HepG2 (cell line): Measurements from ENCODE around the gene MYL6.

ENCODE experiments used
- CAMTA2 ChIP-seq: sonication (generic); formaldehyde crosslinking; IDR thresholded peaks from 2 replicates; pipeline ENCODE4 v1.4.0; 2020; ENCODE audit warnings: mild to moderate bottlenecking, missing genetic modification reagents, borderline replicate concordance
- CBX1 ChIP-seq: IDR thresholded peaks from one replicate; pipeline ENCODE4 v1.6.1; 2016; ENCODE audit warnings: antibody characterized with exemption, low read depth
- CEBPB ChIP-seq: IDR thresholded peaks from 2 replicates; pipeline ENCODE4 v1.6.1; 2011; ENCODE audit warnings: low read depth, low read length, improper control_type of control experiment, borderline replicate concordance
- FOXA1 ChIP-seq, 2 experiments: fragments of 450-650 bp in 1 of 2; sonication (generic) in 1 of 2; formaldehyde crosslinking in 1 of 2; IDR thresholded peaks; 2 replicates each; pipeline versions ENCODE4 v1.4.0 to v1.6.1; 2016 to 2020; ENCODE audit warnings: missing genetic modification reagents in 1 of 2
- MAZ ChIP-seq, 2 experiments: sonication (generic) in 1 of 2; formaldehyde crosslinking in 1 of 2; IDR thresholded peaks; 2 replicates each; pipeline versions ENCODE4 v1.5.0 to v1.6.1; 2012 to 2020; ENCODE audit warnings: low read depth in 2 of 2, mild to moderate bottlenecking in 2 of 2, borderline replicate concordance in 1 of 2, improper control_type of control experiment in 1 of 2, low read length in 1 of 2, missing genetic modification reagents in 1 of 2, moderate library complexity in 1 of 2
- ZNF274 ChIP-seq: sonication (generic); formaldehyde crosslinking; IDR thresholded peaks from 2 replicates; pipeline ENCODE4 v1.5.1; 2020; ENCODE audit warnings: mild to moderate bottlenecking, missing genetic modification reagents
- ZNF281 ChIP-seq: sonication (generic); formaldehyde crosslinking; IDR thresholded peaks from 2 replicates; pipeline ENCODE4 v1.4.0; 2020; ENCODE audit warnings: missing genetic modification reagents, borderline replicate concordance

- TF ChIP-seq FOXA1 (IDR thresholded peaks at IDR 0.05) (no peak), FOXA1 (CRISPR knock-in tag; IDR thresholded peaks at IDR 0.05) (no peak), ZNF281 (no peak), CBX1 (no peak), MAZ (IDR thresholded peaks at IDR 0.05; ENCODE audit: borderline replicate concordance, low read depth, low read length) (no peak), MAZ (CRISPR knock-in tag; IDR thresholded peaks at IDR 0.05; ENCODE audit: low read depth) (no peak), ZNF274 (no peak), CEBPB (no peak), CAMTA2 (CRISPR knock-in tag) (no peak)
These were observed 835 bp downstream of the MYL6 start for GRCh38 chr12:56158926-56159461.
